ENCODE data around the gene GSG1L. TPM values are rescaled to one million over a fixed set of nuclear protein-coding genes. Genes with fewer than 3 reads are reported as not detected.

Gene GSG1L
- total and polyA plus RNA-seq, 4 donors = not detected

DNA sequence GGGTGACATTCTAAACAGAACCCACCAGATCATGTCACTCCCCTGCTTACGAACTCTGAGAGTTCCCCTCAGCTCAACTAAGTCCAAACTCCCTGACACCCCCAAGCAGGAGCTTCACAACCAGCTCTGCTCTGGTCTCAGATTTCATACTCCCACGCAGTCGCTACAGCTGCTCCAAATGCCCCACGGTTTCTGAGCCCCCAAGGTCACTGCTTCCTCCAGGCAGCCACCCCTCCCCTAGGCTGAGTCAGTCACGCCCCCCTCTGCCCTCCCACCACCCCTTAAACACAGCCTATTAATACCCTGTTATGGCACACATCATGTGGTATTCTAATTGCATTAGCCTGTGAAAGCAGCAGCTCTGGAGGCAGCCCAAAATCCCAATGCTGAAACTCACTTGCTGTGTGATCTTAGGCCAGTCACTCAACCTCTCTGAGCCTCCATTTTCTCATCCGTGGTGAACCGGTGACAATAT is 51.5 kb downstream of the GSG1L start:
- peaks cover 0 to 2% (median 0%) of the 10 kb centered on the region in 4 donors for H3K27me3 ChIP-seq (ENCODE audit: control insufficient read depth in 4 of 4, insufficient read depth in 4 of 4, low read length in 3 of 4)
- no peak overlapping the region for H3K9ac ChIP-seq (ENCODE audit: low read depth in 1 of 2, low read length in 2 of 2)
- TF ChIP-seq RAD21 (IDR thresholded peaks at IDR 0.05) = no peak
- no peak for TF ChIP-seq NR2F2 (IDR thresholded peaks at IDR 0.05)
- TF ChIP-seq, protein P1, sequence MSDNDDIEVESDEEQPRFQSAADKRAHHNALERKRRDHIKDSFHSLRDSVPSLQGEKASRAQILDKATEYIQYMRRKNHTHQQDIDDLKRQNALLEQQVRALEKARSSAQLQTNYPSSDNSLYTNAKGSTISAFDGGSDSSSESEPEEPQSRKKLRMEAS (IDR thresholded peaks at IDR 0.05) = no peak
- no peak for TF ChIP-seq FOXA1 (IDR thresholded peaks at IDR 0.05)
- no peak for TF ChIP-seq JUND (IDR thresholded peaks at IDR 0.05)
- no peak for TF ChIP-seq TAF1 (conservative IDR thresholded peaks at IDR 0.05)
- no peak for TF ChIP-seq SP1 (IDR thresholded peaks at IDR 0.05)
- no peak for TF ChIP-seq YY1 (IDR thresholded peaks at IDR 0.05)
- TF ChIP-seq REST (IDR thresholded peaks at IDR 0.05) = no peak
- no peak for TF ChIP-seq GABPA (IDR thresholded peaks at IDR 0.05 in 1 of 2, conservative IDR thresholded peaks at IDR 0.05 in 1 of 2)
- TF ChIP-seq RXRA (IDR thresholded peaks at IDR 0.05) = no peak
- TF ChIP-seq, protein P2, sequence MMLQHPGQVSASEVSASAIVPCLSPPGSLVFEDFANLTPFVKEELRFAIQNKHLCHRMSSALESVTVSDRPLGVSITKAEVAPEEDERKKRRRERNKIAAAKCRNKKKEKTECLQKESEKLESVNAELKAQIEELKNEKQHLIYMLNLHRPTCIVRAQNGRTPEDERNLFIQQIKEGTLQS (IDR thresholded peaks at IDR 0.05) = no peak
- TF ChIP-seq EGR1 (IDR thresholded peaks at IDR 0.05; ENCODE audit: low read depth in 2 of 2) = no peak
- TF ChIP-seq ZBTB33 (IDR thresholded peaks at IDR 0.05) = no peak
- no peak for TF ChIP-seq HNF4G (IDR thresholded peaks at IDR 0.05)
- no peak for TF ChIP-seq FOXA2 (IDR thresholded peaks at IDR 0.05)
- H3K4me3 ChIP-seq (ENCODE audit: low read depth in 1 of 3, low read length in 3 of 3) = no peak overlapping the region
- H3K27ac ChIP-seq (ENCODE audit: low read depth in 1 of 2, low read length in 2 of 2) = no peak overlapping the region
- H3K4me1 ChIP-seq (ENCODE audit: control insufficient read depth in 4 of 4, insufficient read depth in 4 of 4, low read length in 3 of 4) = no peaks in the 10 kb centered on the region
- no peak for DNase-seq (ENCODE audit: low spot score)
- WGBS = 34% methylated on average over 7 of the region's 7 CpGs
- no peaks in the 10 kb centered on the region for H3K9me3 ChIP-seq (ENCODE audit: control insufficient read depth in 4 of 4, low read length in 3 of 4)
- H3K36me3 ChIP-seq (ENCODE audit: control insufficient read depth in 4 of 4, insufficient read depth in 3 of 4, low read depth in 1 of 4, low read length in 3 of 4) = no peaks in the 10 kb centered on the region

DNA sequence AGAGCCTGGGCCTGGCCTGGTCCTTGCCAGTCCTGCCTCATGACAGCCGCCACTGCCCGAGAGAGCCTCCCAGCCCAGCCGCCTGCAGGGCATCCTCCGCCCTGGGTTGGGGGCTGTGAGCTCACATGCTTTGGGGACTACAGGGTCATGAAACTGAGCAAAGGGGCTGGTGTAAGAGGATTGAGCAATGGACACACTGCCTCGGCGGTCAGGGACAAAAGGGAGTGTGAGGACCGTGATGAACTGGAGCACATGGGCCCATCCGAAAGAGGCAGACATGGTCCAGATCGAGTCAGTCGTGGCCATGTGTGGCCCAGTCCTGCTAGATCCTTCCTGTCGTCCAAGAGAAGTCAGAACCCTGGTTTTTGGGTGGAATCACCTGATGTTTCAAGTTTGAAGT is 52.3 kb downstream of the GSG1L start:
- no peak for DNase-seq (ENCODE audit: low spot score)
- Histone ChIP-seq H3K4me1 (ENCODE audit: control insufficient read depth in 4 of 4, insufficient read depth in 4 of 4, low read length in 3 of 4) (no peaks in the 10 kb centered on the region), H3K36me3 (ENCODE audit: control insufficient read depth in 4 of 4, insufficient read depth in 3 of 4, low read depth in 1 of 4, low read length in 3 of 4) (no peaks in the 10 kb centered on the region), H3K27me3 (ENCODE audit: control insufficient read depth in 4 of 4, insufficient read depth in 4 of 4, low read length in 3 of 4) (peaks cover 0 to 2% (median 0%) of the 10 kb centered on the region in 4 donors), H3K9me3 (ENCODE audit: control insufficient read depth in 4 of 4, low read length in 3 of 4) (no peaks in the 10 kb centered on the region), H3K9ac (ENCODE audit: low read depth in 1 of 2, low read length in 2 of 2) (no peak overlapping the region), H3K4me3 (ENCODE audit: low read depth in 1 of 3, low read length in 3 of 3) (no peak overlapping the region), H3K27ac (ENCODE audit: low read depth in 1 of 2, low read length in 2 of 2) (no peak overlapping the region)
- 73% methylated on average over 11 of the region's 11 CpGs for WGBS
- TF ChIP-seq NR2F2 (IDR thresholded peaks at IDR 0.05) (no peak), REST (IDR thresholded peaks at IDR 0.05) (no peak), HNF4G (IDR thresholded peaks at IDR 0.05) (no peak), CTCF (IDR thresholded peaks at IDR 0.05; ENCODE audit: low read depth, low read length, missing input control) (no peak), JUND (IDR thresholded peaks at IDR 0.05) (no peak), ZBTB33 (IDR thresholded peaks at IDR 0.05) (no peak), RXRA (IDR thresholded peaks at IDR 0.05) (no peak), EGR1 (IDR thresholded peaks at IDR 0.05; ENCODE audit: low read depth in 2 of 2) (no peak)
- TF ChIP-seq, protein P2 (IDR thresholded peaks at IDR 0.05) = no peak
- TF ChIP-seq, protein P1 (IDR thresholded peaks at IDR 0.05) = no peak
